Neural cell (in vitro differentiated cells): Measurements from ENCODE around the gene AHNAK. TPM values are rescaled to one million over a fixed set of nuclear protein-coding genes. Genes with fewer than 3 reads are reported as not detected.

Experiments
- H2AFZ ChIP-seq: fragments of 200-600, 300-800 bp; sonication (generic), shearing (Covaris generic); 2 replicates; pipeline ENCODE4 v1.6.0; 2014; ENCODE audit warnings: low read depth, mild to moderate bottlenecking, antibody characterized with exemption, low read length, moderate library complexity
- H3F3A ChIP-seq: fragments of 200-600 bp; shearing (Covaris generic); 2 replicates; pipeline ENCODE4 v1.6.1; 2016; ENCODE audit warnings: mild to moderate bottlenecking, moderate library complexity, mixed read lengths, antibody characterized with exemption, low read length; ENCODE audit not compliant: insufficient read depth, poor library complexity, severe bottlenecking
- H3K27ac ChIP-seq: fragments of 200-600, 300-800 bp; sonication (generic), shearing (Covaris generic); 2 replicates; pipeline ENCODE4 v1.5.1; 2014; ENCODE audit warnings: mild to moderate bottlenecking, low read length, moderate library complexity
- H3K27me3 ChIP-seq: fragments of 300-800, 200-600 bp; sonication (generic), shearing (Covaris generic); 2 replicates; pipeline ENCODE4 v1.6.0; 2014; ENCODE audit warnings: mild to moderate bottlenecking, low read depth, low read length, moderate library complexity; ENCODE audit not compliant: insufficient read depth
- H3K36me3 ChIP-seq: fragments of 300-800, 200-600 bp; sonication (generic), shearing (Covaris generic); 2 replicates; pipeline ENCODE4 v1.5.1; 2014; ENCODE audit warnings: mild to moderate bottlenecking, antibody characterized with exemption, low read length, moderate library complexity; ENCODE audit not compliant: insufficient read depth
- H3K4me2 ChIP-seq: fragments of 300-800, 200-600 bp; sonication (generic), shearing (Covaris generic); 2 replicates; pipeline ENCODE4 v1.6.0; 2014; ENCODE audit warnings: mild to moderate bottlenecking, low read length
- H3K4me3 ChIP-seq: fragments of 300-800, 200-600 bp; sonication (generic), shearing (Covaris generic); 2 replicates; pipeline ENCODE4 v1.5.1; 2014; ENCODE audit warnings: mild to moderate bottlenecking, low read length, moderate library complexity
- H3K79me2 ChIP-seq: fragments of 200-600 bp; shearing (Covaris generic); replicated peaks from 2 replicates; pipeline ENCODE4 v1.6.0; 2014; ENCODE audit warnings: mild to moderate bottlenecking, low read length, moderate library complexity; ENCODE audit not compliant: insufficient read depth
- H3K9ac ChIP-seq: fragments of 300-800, 200-600 bp; sonication (generic), shearing (Covaris generic); 2 replicates; pipeline ENCODE4 v1.6.1; 2016; ENCODE audit warnings: mild to moderate bottlenecking, low read length, mixed read lengths
- H3K9me2 ChIP-seq: fragments of 200-600 bp; shearing (Covaris generic); 2 replicates; pipeline ENCODE4 v1.6.1; 2016; ENCODE audit warnings: mild to moderate bottlenecking, low read length, mixed read lengths; ENCODE audit not compliant: insufficient read depth
- H3K9me3 ChIP-seq: fragments of 200-600, 300-800 bp; sonication (generic), shearing (Covaris generic); 2 replicates; pipeline ENCODE4 v1.6.1; 2016; ENCODE audit warnings: mild to moderate bottlenecking, mixed run types, low read length, moderate library complexity, mixed read lengths
- H4K20me1 ChIP-seq: fragments of 200-600 bp; shearing (Covaris generic); 2 replicates; pipeline ENCODE4 v1.6.1; 2016; ENCODE audit warnings: mild to moderate bottlenecking, mixed run types; ENCODE audit not compliant: insufficient read depth
- CTCF ChIP-seq: fragments of 450-650 bp; IDR thresholded peaks from 2 replicates; pipeline ENCODE4 v1.5.1; 2014; ENCODE audit warnings: antibody characterized with exemption, mild to moderate bottlenecking, moderate library complexity; ENCODE audit not compliant: poor library complexity, severe bottlenecking
- EP300 ChIP-seq: fragments of 450-650 bp; conservative IDR thresholded peaks from 2 replicates; pipeline ENCODE4 v1.6.1; 2014; ENCODE audit warnings: antibody characterized with exemption, mild to moderate bottlenecking, moderate library complexity; ENCODE audit not compliant: poor library complexity, severe bottlenecking
- EZH2 ChIP-seq: fragments of 200-600, 300-800 bp; shearing (Covaris generic), sonication (generic); IDR thresholded peaks from 2 replicates; pipeline ENCODE4 v1.6.1; 2014; ENCODE audit warnings: antibody characterized with exemption, low read length, borderline replicate concordance, mild to moderate bottlenecking; ENCODE audit not compliant: insufficient read depth, poor library complexity, severe bottlenecking
- MXI1 ChIP-seq: fragments of 450-650 bp; conservative IDR thresholded peaks from 2 replicates; pipeline ENCODE4 v1.6.1; 2014; ENCODE audit warnings: antibody characterized with exemption, mild to moderate bottlenecking; ENCODE audit not compliant: poor library complexity, severe bottlenecking
- POLR2AphosphoS5 ChIP-seq: IDR thresholded peaks from 2 replicates; pipeline ENCODE4 v1.6.1; 2012
- RAD21 ChIP-seq: fragments of 450-650 bp; conservative IDR thresholded peaks from 2 replicates; pipeline ENCODE4 v1.6.1; 2014; ENCODE audit warnings: antibody characterized with exemption, mild to moderate bottlenecking, moderate library complexity
- REST ChIP-seq: IDR thresholded peaks from 2 replicates; pipeline ENCODE4 v1.6.1; 2012; ENCODE audit warnings: borderline replicate concordance
- SMC3 ChIP-seq: fragments of 450-650 bp; conservative IDR thresholded peaks from 2 replicates; pipeline ENCODE4 v1.6.1; 2014; ENCODE audit warnings: antibody characterized with exemption, mild to moderate bottlenecking, moderate library complexity; ENCODE audit not compliant: poor library complexity
- TAF1 ChIP-seq: IDR thresholded peaks from 2 replicates; pipeline ENCODE4 v1.6.1; 2012; ENCODE audit warnings: low read depth
- polyA plus RNA-seq: library from polyadenylated mRNA; depleted of rRNA; stranded (reverse); fragments of >200 nt; gene quantifications from 2 replicates; pipeline ENCODE4 v1.2.3, GENCODE V29; 2014

AHNAK gene
- polyA plus RNA-seq, 1 donor from 2014 or later, result 0.11 TPM

- Histone ChIP-seq H3K27ac (no peak overlapping the region), H2AFZ (no peak overlapping the region), H3K9me2 (no peaks in the 10 kb centered on the region), H3K79me2 (peaks cover 36% of the 10 kb centered on the region), H3K36me3 (peaks cover 4% of the 10 kb centered on the region), H3K9ac (no peak overlapping the region), H3K27me3 (no peaks in the 10 kb centered on the region), H3K9me3 (no peaks in the 10 kb centered on the region), H3F3A (no peaks in the 10 kb centered on the region), H3K4me3 (no peak overlapping the region), H4K20me1 (no peaks in the 10 kb centered on the region), H3K4me2 (no peak overlapping the region)
- TF ChIP-seq MXI1 (no peak), EZH2 (no peak), POLR2AphosphoS5 (no peak)
Measured at GRCh38 chr11:62569611-62570010, 23.0 kb upstream of the AHNAK start.

GRCh38 chr11:62567018-62567633 is 20.5 kb upstream of the AHNAK start:
- H3K9me2 ChIP-seq, result no peaks in the 10 kb centered on the region
- no peak overlapping the region for H3K4me3 ChIP-seq
- H3K27me3 ChIP-seq, result no peaks in the 10 kb centered on the region
- peaks cover 21% of the 10 kb centered on the region for H3K79me2 ChIP-seq
- H3F3A ChIP-seq, result no peaks in the 10 kb centered on the region
- TF ChIP-seq REST (no peak), EZH2 (no peak), RAD21 (no peak), TAF1 (no peak), MXI1 (no peak), SMC3 (no peak), EP300 (no peak), POLR2AphosphoS5 (no peak), CTCF (no peak)
- H3K36me3 ChIP-seq, result peaks cover 4% of the 10 kb centered on the region
- no peak overlapping the region for H3K9ac ChIP-seq
- no peak overlapping the region for H3K27ac ChIP-seq
- H3K4me2 ChIP-seq, result no peak overlapping the region
- H2AFZ ChIP-seq, result no peak overlapping the region
- no peaks in the 10 kb centered on the region for H4K20me1 ChIP-seq
- H3K9me3 ChIP-seq, result no peaks in the 10 kb centered on the region
